HG02981 (cell line): Measurements from ENCODE around the gene GPC2.
"Not testable (repeated sequence)": the region's sequence is repeated elsewhere in the genome, so short reads cannot be mapped to it uniquely, and the experiment has no call there.

Experiments used
- ATAC-seq: cut with Tn5 transposase; IDR thresholded peaks from one replicate; pipeline ENCODE4 v1.9.1; 2021; ENCODE audit warnings: mild to moderate bottlenecking, moderate library complexity; ENCODE audit not compliant: unreplicated experiment

GPC2 gene

DNA sequence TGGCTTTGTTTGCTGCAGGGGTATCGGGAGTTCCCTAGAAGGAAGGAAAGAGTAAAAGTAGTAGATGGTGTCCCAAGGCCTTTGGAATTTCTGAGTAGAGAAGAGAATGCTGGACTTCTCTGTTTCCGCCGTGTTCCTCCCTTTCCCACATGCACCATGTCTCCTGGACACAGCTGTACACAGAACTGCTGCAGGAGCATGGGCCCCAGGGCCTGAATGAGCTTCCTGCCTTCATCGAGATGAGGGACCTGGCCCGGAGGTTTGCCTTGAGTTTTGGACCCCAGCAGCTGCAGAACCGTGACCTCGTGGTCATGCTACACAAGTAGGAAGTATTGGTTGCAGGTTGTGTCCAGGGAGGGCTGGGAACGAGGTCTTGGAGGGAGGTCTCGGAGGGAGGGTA is 27.3 kb upstream of the GPC2 start:
- ATAC-seq, result no peak

DNA sequence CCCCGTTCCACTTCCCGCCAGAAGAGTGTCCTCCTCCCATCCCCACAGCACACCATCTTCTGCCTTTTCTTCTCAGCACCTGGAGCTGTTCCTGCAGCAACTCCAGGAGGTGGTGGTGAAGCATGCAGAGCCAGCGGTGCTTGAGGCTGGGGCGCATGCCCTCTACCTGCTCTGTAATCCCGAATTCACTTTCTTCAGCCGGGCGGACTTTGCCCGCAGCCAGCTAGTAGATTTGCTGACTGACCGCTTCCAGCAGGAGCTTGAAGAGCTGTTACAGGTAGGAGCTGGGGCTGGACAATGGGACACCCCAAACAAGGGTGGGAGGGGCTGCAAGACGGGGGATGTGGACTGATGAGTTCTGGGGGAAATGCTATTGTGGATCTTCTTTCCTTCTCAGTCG is 23.5 kb upstream of the GPC2 start:
- no peak for ATAC-seq

DNA sequence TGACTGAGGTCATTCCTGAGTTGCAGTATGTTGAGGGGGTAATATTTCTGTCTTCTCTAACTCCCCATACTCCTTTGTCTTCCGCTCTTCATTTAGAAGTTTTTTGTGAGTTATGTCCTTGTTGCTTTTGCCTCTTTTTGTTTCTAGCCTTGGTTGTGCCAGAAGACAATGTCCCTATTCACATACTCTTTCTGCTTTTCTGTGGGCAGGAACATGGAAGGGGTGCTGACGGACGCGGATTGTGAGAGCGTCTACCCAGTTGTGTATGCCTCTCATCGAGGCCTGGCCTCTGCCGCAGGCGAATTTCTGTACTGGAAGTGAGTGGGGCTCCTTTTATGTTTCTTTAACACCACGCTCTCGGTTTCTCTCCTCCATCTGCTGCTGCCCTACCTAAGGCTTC is 21.1 kb upstream of the GPC2 start:
- ATAC-seq, result no peak

GRCh38 chr7:100195901-100196322 is 18.7 kb upstream of the GPC2 start:
- ATAC-seq, result not testable (repeated sequence)

GRCh38 chr7:100195222-100195621 is 18.0 kb upstream of the GPC2 start:
- ATAC-seq, result no peak

DNA sequence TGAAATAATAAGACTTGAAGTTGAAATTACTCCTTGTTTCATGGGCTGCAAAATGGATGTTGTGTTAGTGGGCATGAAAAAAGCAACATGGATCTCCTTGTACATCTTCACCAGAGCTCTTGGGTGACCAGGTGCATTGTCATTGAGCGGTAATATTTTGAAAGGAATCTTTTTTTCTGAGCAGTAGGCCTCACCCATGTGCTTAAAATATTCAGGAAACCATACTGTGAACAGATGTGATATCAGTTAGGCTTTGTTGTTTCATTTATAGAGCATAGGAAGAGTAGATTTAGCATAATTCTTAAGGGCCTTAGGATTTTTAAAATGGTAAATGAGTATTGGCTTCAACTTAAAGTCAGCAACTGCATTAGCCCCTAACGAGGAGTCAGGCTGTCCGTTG is 15.8 kb upstream of the GPC2 start:
- ATAC-seq, result no peak

DNA sequence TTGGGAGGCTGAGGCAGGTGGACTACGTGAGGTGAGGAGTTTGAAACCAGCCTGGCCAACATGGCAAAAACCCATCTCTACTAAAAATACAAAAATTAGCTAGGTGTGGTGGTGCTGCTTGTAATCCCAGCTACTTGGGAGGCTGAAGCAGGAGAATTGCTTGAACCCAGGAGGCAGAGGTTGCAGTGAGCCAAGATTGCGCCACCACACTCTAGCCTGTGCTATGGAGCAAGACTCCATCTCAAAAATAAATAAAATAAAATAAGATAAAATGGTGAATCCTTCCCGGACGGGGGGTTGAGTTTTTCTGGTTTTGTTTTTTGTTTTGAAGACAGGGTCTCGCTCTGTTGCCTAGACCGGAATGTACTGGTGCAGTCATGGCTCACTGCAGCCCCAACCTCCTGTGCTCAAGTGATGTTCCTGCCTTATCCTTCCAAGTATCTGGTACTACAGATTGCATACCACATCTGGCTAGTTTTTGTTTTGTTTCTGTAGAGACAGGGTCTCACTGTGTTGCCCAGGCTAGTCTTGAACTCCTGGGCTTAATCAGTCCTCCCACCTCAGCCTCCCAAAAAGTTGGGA is 15.2 kb upstream of the GPC2 start:
- ATAC-seq, result not testable (repeated sequence)

DNA sequence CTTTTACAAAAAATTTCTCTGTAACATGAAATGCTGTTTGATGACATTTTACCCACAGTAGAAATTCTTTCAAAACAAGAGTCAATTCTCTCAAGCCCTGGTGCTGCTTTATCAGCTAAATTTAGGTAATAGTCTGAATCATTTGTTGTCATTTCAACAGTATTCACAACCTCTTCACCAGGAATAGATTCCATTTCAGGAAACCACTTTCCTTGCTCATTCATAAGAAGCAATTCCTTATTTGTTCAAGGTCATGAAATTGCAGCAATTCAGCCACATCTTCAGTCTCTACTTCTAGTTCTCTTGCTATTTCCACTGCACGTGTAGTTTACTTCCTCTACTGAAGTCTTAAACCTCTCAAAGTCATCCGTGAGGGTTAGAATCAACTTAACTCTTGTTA is 14.6 kb upstream of the GPC2 start:
- no peak for ATAC-seq

GRCh38 chr7:100190048-100190711 is 13.0 kb upstream of the GPC2 start:
- ATAC-seq, result no peak

GRCh38 chr7:100189061-100189460 is 11.9 kb upstream of the GPC2 start:
- no peak for ATAC-seq

GRCh38 chr7:100185726-100186125 is 8.5 kb upstream of the GPC2 start:
- no peak for ATAC-seq

GRCh38 chr7:100183090-100183489 is 5.9 kb upstream of the GPC2 start:
- not testable (repeated sequence) for ATAC-seq

GRCh38 chr7:100182616-100183015 is 5.4 kb upstream of the GPC2 start:
- not testable (repeated sequence) for ATAC-seq

GRCh38 chr7:100180084-100180483 is 2.9 kb upstream of the GPC2 start:
- ATAC-seq, result not testable (repeated sequence)

- ATAC-seq, result no peak
Measured at GRCh38 chr7:100176096-100177044, 811 bp downstream of the GPC2 start.

DNA sequence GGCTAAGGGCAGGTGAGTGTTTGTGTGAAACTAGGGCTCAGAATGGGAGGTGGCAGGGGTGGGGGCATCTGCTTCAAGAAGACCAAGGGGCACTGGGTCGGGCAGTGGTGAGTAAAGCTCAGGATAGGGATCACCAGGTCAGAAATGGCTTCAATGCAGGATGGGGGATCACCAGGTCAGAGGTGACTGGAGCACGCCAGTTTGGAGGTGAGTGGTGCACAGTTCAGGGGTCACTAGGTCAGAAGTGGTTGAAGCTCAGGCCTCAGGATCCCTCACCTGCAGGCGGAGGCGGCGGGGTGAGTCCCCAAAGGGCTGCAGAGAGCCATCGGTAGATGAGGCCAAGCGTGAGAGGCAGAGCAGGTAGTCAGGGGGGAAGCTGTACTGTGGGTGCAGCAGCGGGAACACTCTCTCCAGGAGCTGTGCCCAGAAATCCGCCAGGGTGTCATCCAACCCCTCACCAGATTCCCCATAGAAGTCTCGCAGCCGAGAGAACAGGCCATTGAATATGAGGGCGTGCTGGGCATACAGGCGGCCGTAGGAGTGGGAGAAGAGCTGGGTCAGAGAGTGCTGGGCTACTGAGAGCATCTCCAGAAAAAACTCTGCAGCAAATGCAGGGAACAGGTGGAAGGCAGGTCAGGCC is 1.8 kb downstream of the GPC2 start:
- ATAC-seq, result no peak

DNA sequence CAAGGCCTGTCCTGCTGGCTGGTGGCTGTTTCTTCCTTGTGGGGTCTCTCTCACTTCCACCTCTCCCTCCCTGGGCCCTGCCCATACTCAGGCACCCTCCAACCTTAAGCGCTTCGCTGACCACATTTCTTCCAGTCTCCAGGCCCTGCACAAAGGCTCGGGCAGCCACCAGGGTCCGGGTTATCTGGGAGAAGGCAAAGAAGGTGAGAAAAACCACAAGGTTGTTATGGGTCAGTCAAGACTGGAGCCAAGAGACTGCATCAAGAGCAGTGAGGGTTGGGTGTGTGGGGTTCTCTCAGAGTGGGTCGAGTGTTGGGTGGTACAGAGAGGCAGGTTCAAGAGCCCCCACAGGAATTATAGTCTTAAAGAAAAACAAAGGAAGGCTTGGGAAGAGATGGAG is 2.6 kb downstream of the GPC2 start:
- ATAC-seq, result no peak

- ATAC-seq, result no peak
Measured at GRCh38 chr7:100173806-100174495, 3.2 kb downstream of the GPC2 start.

DNA sequence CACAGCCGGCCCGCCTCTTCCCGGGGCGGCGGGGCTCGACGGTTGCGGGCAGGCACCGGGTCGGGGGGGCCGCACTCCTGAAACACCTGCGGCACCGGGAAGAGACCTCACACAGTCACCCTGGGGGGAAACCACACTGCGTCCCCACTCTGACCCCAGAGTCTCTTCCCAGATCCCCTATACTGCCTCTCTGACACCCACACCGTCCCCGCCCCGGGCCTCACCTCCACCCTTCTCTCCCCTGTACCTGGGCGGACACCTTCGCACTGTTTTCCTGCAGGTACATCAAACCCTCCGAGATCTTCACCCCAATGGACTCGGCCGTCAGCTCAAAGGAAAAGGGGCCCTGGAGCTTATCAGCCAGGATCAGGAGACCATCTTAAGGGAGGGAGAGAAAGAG is 5.3 kb downstream of the GPC2 start:
- ATAC-seq, result no peak

GRCh38 chr7:100171087-100171681 is 6.0 kb downstream of the GPC2 start:
- ATAC-seq, result no peak
